ENCODE measurements around the gene ABCC2. TPM values are rescaled to one million over a fixed set of nuclear protein-coding genes. Genes with fewer than 3 reads are reported as not detected.

ABCC2 gene
- total and polyA plus RNA-seq, 2 of the 4 experiments (the other 2 are of a cell fraction): 0.21 to 0.36 TPM

- 0 out of 4 replicates have a peak overlapping the region, but pooled peaks of 1 of the 2 experiments have one; percentile 22 for H4K8ac ChIP-seq (ENCODE audit: low read depth in 2 of 2, low read length in 2 of 2)
- no peak overlapping the region for H3K4ac ChIP-seq (ENCODE audit: low read depth, low read length)
- H3K9me1 ChIP-seq (ENCODE audit: insufficient read depth, low read length): no peaks in the 10 kb centered on the region
- H3K36me3 ChIP-seq (ENCODE audit: control insufficient read depth, insufficient read depth, low read length): no peaks in the 10 kb centered on the region
- ATAC-seq (ENCODE audit: low read depth): no peak
- WGBS, 2 experiments (ENCODE audit: extremely low coverage in 2 of 2, insufficient read length in 1 of 2): no CpG with 5 or more reads among the region's 2 CpGs
- H4K91ac ChIP-seq (ENCODE audit: insufficient read depth, low read depth, low read length): no peak overlapping the region
- H2BK20ac ChIP-seq (ENCODE audit: low read depth, low read length): no peak overlapping the region
- H3K79me1 ChIP-seq (ENCODE audit: low read depth in 1 of 2, low read length in 2 of 2): no peaks in the 10 kb centered on the region
- ChIA-PET CTCF (no interaction called here), POLR2A (ENCODE audit: unreplicated experiment) (no interaction called here)
- H3K4me3 ChIP-seq (ENCODE audit: insufficient read depth, low read depth, low read length): no peak overlapping the region
- peak overlapping the region; percentile 18; the same call in 1 of the 2 replicates for H2AK5ac ChIP-seq (ENCODE audit: low read depth, low read length)
- dilution Hi-C loops (cut with HindIII; ENCODE audit: low sequenced_read_pairs, unreplicated experiment): no loop called here
- peaks cover 9% of the 10 kb centered on the region for H3K4me1 ChIP-seq (ENCODE audit: control insufficient read depth, insufficient read depth, low read length)
- H3K56ac ChIP-seq (ENCODE audit: extremely low read depth, insufficient read depth, low read length): no peak overlapping the region
- TF ChIP-seq POLR2A (IDR thresholded peaks at IDR 0.05; ENCODE audit: low read depth, low read length) (no peak), SMC3 (IDR thresholded peaks at IDR 0.05; ENCODE audit: low read depth, low read length) (no peak), NFE2L2 (IDR thresholded peaks at IDR 0.05; ENCODE audit: low read depth, low read length) (no peak), CEBPB (IDR thresholded peaks at IDR 0.05; ENCODE audit: low read depth, low read length) (peak; percentile 28; the same call in 1 of the 2 replicates), MAZ (IDR thresholded peaks at IDR 0.05; ENCODE audit: borderline replicate concordance, low read depth, low read length) (no peak), RCOR1 (IDR thresholded peaks at IDR 0.05; ENCODE audit: insufficient replicate concordance, low read length) (no peak)
- intact Hi-C loops (cut with micrococcal nuclease): no loop called here
- no peak overlapping the region for H3K27ac ChIP-seq (ENCODE audit: insufficient read depth, low read length)
- H2AK9ac ChIP-seq (replicated peaks; ENCODE audit: low read depth, low read length, poor library complexity): no peak overlapping the region
- H2AFZ ChIP-seq (replicated peaks; ENCODE audit: low read length, poor library complexity): no peak overlapping the region
- in situ Hi-C loops (cut with MboI; ENCODE audit: low sequenced_read_pairs): no loop called here
- H2BK5ac ChIP-seq (ENCODE audit: low read depth, low read length, poor library complexity, severe bottlenecking): no peak overlapping the region
- H2BK15ac ChIP-seq (ENCODE audit: low read depth, low read length): no peak overlapping the region
- no peak for DNase-seq
- H3K4me2 ChIP-seq (ENCODE audit: low read depth, low read length): no peak overlapping the region
- no peak overlapping the region for H2BK120ac ChIP-seq (ENCODE audit: low read depth, low read length)
- no peak overlapping the region for H3K23ac ChIP-seq (ENCODE audit: low read depth, low read length)
- H3K9ac ChIP-seq (ENCODE audit: low read depth, low read length): no peak overlapping the region
- H3K9me3 ChIP-seq (ENCODE audit: control insufficient read depth, insufficient read depth, low read length): peaks cover 6% of the 10 kb centered on the region
- BruUV-seq (replicated peaks): no TSS peak
- no peak overlapping the region for H4K5ac ChIP-seq (ENCODE audit: low read depth, low read length)
- H3K14ac ChIP-seq (replicated peaks; ENCODE audit: low read depth, low read length): no peak overlapping the region; the same call in 1 of the 2 replicates
- peak overlapping the region; percentile 9; the same call in 1 of the 2 replicates for H3K18ac ChIP-seq (ENCODE audit: low read depth, low read length)
- no peaks in the 10 kb centered on the region for H3K27me3 ChIP-seq (ENCODE audit: control insufficient read depth, insufficient read depth, low read length)
- no peaks in the 10 kb centered on the region for H4K20me1 ChIP-seq (ENCODE audit: insufficient read depth, low read length)
Measured at GRCh38 chr10:99828464-99828863, 46.0 kb downstream of the ABCC2 start.

Data from IMR-90 (cell line).